Cardiac fibroblast (primary cell): ENCODE measurements around the gene PITPNM3.

Source experiments
- DNase-seq, 2 donors: peaks; one replicate each; pipeline versions ENCODE4 v3.0.0 to v3.0.0-alpha.2; 2010; ENCODE audit warnings: low read depth in 2 of 2
- H3K4me3 ChIP-seq, 2 donors: replicated peaks in 1 of 2; 1 replicate in 1 of 2; 2 replicates in 1 of 2; pipeline ENCODE4 v1.5.1; 2011; ENCODE audit warnings: low read depth in 2 of 2, low read length in 2 of 2, mild to moderate bottlenecking in 2 of 2, moderate library complexity in 1 of 2
- CTCF ChIP-seq: IDR thresholded peaks from one replicate; pipeline ENCODE4 v1.5.1; 2011; ENCODE audit warnings: low read depth, mild to moderate bottlenecking, low read length, inconsistent platforms

Gene PITPNM3

GRCh38 chr17:6446516-6447100 is 109.7 kb downstream of the PITPNM3 start:
- no peak overlapping the region for H3K4me3 ChIP-seq
- no peak for TF ChIP-seq CTCF
- DNase-seq: no peak

GRCh38 chr17:6444571-6445335 is 111.6 kb downstream of the PITPNM3 start:
- no peak for TF ChIP-seq CTCF

GRCh38 chr17:6443692-6444570 is 112.4 kb downstream of the PITPNM3 start, which contains the start of gene PIMREG:
PIMREG (plus strand) TSS chr17:6444455; CDS start chr17:6445111, 656 bp downstream.
- peak within 1 kb of the TSS; percentile 64 to 72 for H3K4me3 ChIP-seq
- TF ChIP-seq CTCF: no peak
- DNase-seq: peak; percentile 92 to 93

More at GRCh38 chr17:6444571-6445335, 111.6 kb downstream of the PITPNM3 start:
- no peak for DNase-seq
- H3K4me3 ChIP-seq: peak overlapping the region; percentile 64 to 72

GRCh38 chr17:6442775-6443174 is 113.6 kb downstream of the PITPNM3 start:
- no peak for DNase-seq
- TF ChIP-seq CTCF: no peak
- H3K4me3 ChIP-seq: no peak overlapping the region

GRCh38 chr17:6439951-6440350 is 116.4 kb downstream of the PITPNM3 start:
- no peak for DNase-seq
- no peak overlapping the region for H3K4me3 ChIP-seq
- no peak for TF ChIP-seq CTCF

- DNase-seq: no peak
- H3K4me3 ChIP-seq: no peak overlapping the region
- no peak for TF ChIP-seq CTCF
Measured at GRCh38 chr17:6437956-6438355, 118.4 kb downstream of the PITPNM3 start.
